Thyroid gland (tissue), 4 donors: Measurements from ENCODE around the gene CENPK. TPM values are rescaled to one million over a fixed set of nuclear protein-coding genes. Genes with fewer than 3 reads are reported as not detected.

Source experiments
- DNase-seq, 2 donors: peaks; one replicate each; pipeline ENCODE4 v3.0.0-alpha.2; 2019
- H3K27ac ChIP-seq, 3 donors: fragments of 200-600 bp; sonication (generic); 1 replicate in 2 of 3; 2 replicates in 1 of 3; pipeline ENCODE4 v1.5.1; 2016 to 2019; ENCODE audit warnings: mild to moderate bottlenecking in 1 of 3, moderate library complexity in 1 of 3
- H3K27me3 ChIP-seq: fragments of 200-600 bp; sonication (generic); one replicate; pipeline ENCODE4 v1.5.1; 2019
- H3K36me3 ChIP-seq, 2 donors: fragments of 200-600 bp; sonication (generic); one replicate each; pipeline ENCODE4 v1.5.1; 2016 to 2019
- H3K4me1 ChIP-seq, 2 donors: fragments of 200-600 bp; sonication (generic); one replicate each; pipeline ENCODE4 v1.5.1; 2017 to 2019
- H3K4me3 ChIP-seq, 3 donors: fragments of 200-600 bp; sonication (generic); replicated peaks in 1 of 3; 1 replicate in 2 of 3; 2 replicates in 1 of 3; pipeline ENCODE4 v1.5.1; 2016; ENCODE audit warnings: mild to moderate bottlenecking in 1 of 3
- H3K9me3 ChIP-seq: fragments of 200-600 bp; sonication (generic); one replicate; pipeline ENCODE4 v1.5.1; 2017
- POLR2A ChIP-seq, 2 donors: fragments of 450-650 bp; IDR thresholded peaks; one replicate each; pipeline ENCODE4 v1.6.1; 2017; ENCODE audit warnings: antibody characterized with exemption in 2 of 2, mild to moderate bottlenecking in 2 of 2, moderate library complexity in 1 of 2
- WGBS, 2 donors: methylation state at CpG; one replicate each; pipeline ENCODE4 v1.1.5; 2017; 5-methylcytosine and 5-hydroxymethylcytosine counted together
- intact Hi-C: fragments of 100-400 bp; cut with DNase I; formaldehyde crosslinking; loops from one replicate; pipeline ENCODE4 v1.15.1; 2023
- total RNA-seq, 4 donors: library from RNA; depleted of rRNA; stranded (reverse); fragments of >200 nt; gene quantifications; one replicate each; pipeline ENCODE4 v1.2.3, GENCODE V29; 2016
- TF ChIP-seq, protein P1 (sequence below), 6 experiments: fragments of 200-600 bp in 3 of 6; fragments of 450-650 bp in 3 of 6; sonication (generic) in 3 of 6; IDR thresholded peaks; one replicate each; pipeline ENCODE4 v1.5.1; 2016 to 2019; ENCODE audit warnings: antibody characterized with exemption in 6 of 6, mild to moderate bottlenecking in 2 of 6, inconsistent platforms in 1 of 6, moderate library complexity in 1 of 6

The CENPK gene
- total RNA-seq, 4 donors from 2014 or later, result 1.5 to 7.3 TPM; not detected in 2

- DNase-seq, result peak; percentile 92 to 94
- TF ChIP-seq, protein P1, sequence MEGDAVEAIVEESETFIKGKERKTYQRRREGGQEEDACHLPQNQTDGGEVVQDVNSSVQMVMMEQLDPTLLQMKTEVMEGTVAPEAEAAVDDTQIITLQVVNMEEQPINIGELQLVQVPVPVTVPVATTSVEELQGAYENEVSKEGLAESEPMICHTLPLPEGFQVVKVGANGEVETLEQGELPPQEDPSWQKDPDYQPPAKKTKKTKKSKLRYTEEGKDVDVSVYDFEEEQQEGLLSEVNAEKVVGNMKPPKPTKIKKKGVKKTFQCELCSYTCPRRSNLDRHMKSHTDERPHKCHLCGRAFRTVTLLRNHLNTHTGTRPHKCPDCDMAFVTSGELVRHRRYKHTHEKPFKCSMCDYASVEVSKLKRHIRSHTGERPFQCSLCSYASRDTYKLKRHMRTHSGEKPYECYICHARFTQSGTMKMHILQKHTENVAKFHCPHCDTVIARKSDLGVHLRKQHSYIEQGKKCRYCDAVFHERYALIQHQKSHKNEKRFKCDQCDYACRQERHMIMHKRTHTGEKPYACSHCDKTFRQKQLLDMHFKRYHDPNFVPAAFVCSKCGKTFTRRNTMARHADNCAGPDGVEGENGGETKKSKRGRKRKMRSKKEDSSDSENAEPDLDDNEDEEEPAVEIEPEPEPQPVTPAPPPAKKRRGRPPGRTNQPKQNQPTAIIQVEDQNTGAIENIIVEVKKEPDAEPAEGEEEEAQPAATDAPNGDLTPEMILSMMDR (IDR thresholded peaks at IDR 0.05), result no peak
- TF ChIP-seq POLR2A (IDR thresholded peaks at IDR 0.05), result peak in 1 of 2 donors; percentile 74
- Histone ChIP-seq H3K4me1 (peaks cover 12 to 16% of the 10 kb centered on the region in 2 donors), H3K36me3 (no peaks in the 10 kb centered on the region), H3K9me3 (no peaks in the 10 kb centered on the region), H3K27ac (peak within 1 kb of the TSS; percentile 82 to 93 (median 91)), H3K4me3 (peak within 1 kb of the TSS in 2 of 3 donors; percentile 39 to 64), H3K27me3 (no peaks in the 10 kb centered on the region)
- 0% methylated on average over 12 of the region's 12 CpGs for WGBS, 2 donors
- intact Hi-C loops, result loop anchor here (5.0 to 10.0 kb wide), 3 partner anchors 379 to 677 kb away; no protein-coding TSS in a partner anchor
Measured at GRCh38 chr5:65481635-65482295, 81.2 kb downstream of the CENPK start, which contains the start of gene ADAMTS6. Gene ADAMTS6, minus strand, starts transcription at chr5:65481920. Its CDS starts 8,247 bp downstream, at chr5:65473673.

GRCh38 chr5:65481171-65481581 lies 81.8 kb downstream of the CENPK start:
- no peak for TF ChIP-seq POLR2A (IDR thresholded peaks at IDR 0.05)
- TF ChIP-seq, protein P1 (IDR thresholded peaks at IDR 0.05), result no peak
- H3K4me1 ChIP-seq, result peaks cover 12 to 16% of the 10 kb centered on the region in 2 donors

DNA sequence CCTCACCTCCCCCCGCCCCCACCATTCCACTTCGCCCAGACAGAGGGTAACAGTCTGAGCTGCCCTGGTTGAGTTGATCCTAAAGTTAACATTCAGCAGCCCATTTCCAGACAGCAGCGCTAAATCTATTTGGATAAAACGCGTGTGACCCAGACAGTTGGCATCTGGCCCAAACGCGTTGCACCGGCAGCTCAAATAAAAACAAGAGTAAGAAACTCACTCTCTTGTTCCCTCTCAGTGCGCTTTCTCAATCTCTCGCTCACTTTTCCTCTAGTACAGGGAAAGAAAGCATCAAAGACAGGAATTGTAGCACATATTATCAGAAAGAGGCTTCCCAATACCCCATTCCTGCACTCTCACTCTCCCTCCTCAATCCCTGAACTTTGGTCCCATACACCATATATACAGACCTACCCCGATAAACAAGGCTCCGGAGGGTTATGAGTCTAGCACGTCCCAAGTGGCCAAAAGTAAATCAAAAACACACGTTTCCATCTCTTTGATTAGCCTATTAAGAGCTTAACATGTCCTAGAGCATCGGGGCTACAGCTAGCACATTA lies 82.6 kb downstream of the CENPK start:
- 1% methylated on average over 15 of the region's 15 CpGs for WGBS, 2 donors
- H3K4me3 ChIP-seq, result peak overlapping the region in 2 of 3 donors; percentile 9 to 15
- no peaks in the 10 kb centered on the region for H3K27me3 ChIP-seq
- peaks cover 12 to 16% of the 10 kb centered on the region in 2 donors for H3K4me1 ChIP-seq
- TF ChIP-seq POLR2A (IDR thresholded peaks at IDR 0.05), result no peak
- TF ChIP-seq, protein P1 (IDR thresholded peaks at IDR 0.05), result no peak
- H3K36me3 ChIP-seq, result no peaks in the 10 kb centered on the region
- H3K27ac ChIP-seq, result peak overlapping the region in 2 of 3 donors; percentile 73 to 91
- no peaks in the 10 kb centered on the region for H3K9me3 ChIP-seq
- intact Hi-C loops, result loop anchor here (5.0 to 10.0 kb wide), 3 partner anchors 378 to 676 kb away; no protein-coding TSS in a partner anchor
- DNase-seq, result peak; percentile 91 to 93

More at GRCh38 chr5:65481171-65481581, 81.8 kb downstream of the CENPK start:
- WGBS, 2 donors, result 3 to 4% methylated on average over 7 of the region's 7 CpGs
- no peak for DNase-seq
- H3K27ac ChIP-seq, result peak overlapping the region; percentile 67 to 93 (median 91)
- peak overlapping the region in 1 of 3 donors; percentile 39 for H3K4me3 ChIP-seq
- H3K27me3 ChIP-seq, result no peaks in the 10 kb centered on the region
- intact Hi-C loops, result loop anchor here (5.0 to 10.0 kb wide), 3 partner anchors 379 to 676 kb away; no protein-coding TSS in a partner anchor
- H3K36me3 ChIP-seq, result no peaks in the 10 kb centered on the region
- H3K9me3 ChIP-seq, result no peaks in the 10 kb centered on the region

- WGBS, 2 donors, result 39 to 47% methylated on average over 1 of the region's 1 CpG
- TF ChIP-seq POLR2A (IDR thresholded peaks at IDR 0.05), result no peak
- TF ChIP-seq, protein P1 (IDR thresholded peaks at IDR 0.05), result no peak
- no peaks in the 10 kb centered on the region for H3K27me3 ChIP-seq
- no peak overlapping the region for H3K27ac ChIP-seq
- no peak overlapping the region for H3K4me3 ChIP-seq
- no peaks in the 10 kb centered on the region for H3K36me3 ChIP-seq
- intact Hi-C loops, result no loop called here
- H3K9me3 ChIP-seq, result no peaks in the 10 kb centered on the region
- peaks cover 12 to 16% of the 10 kb centered on the region in 2 donors for H3K4me1 ChIP-seq
- DNase-seq, result no peak
Measured at GRCh38 chr5:65479527-65479926, 83.4 kb downstream of the CENPK start.

DNA sequence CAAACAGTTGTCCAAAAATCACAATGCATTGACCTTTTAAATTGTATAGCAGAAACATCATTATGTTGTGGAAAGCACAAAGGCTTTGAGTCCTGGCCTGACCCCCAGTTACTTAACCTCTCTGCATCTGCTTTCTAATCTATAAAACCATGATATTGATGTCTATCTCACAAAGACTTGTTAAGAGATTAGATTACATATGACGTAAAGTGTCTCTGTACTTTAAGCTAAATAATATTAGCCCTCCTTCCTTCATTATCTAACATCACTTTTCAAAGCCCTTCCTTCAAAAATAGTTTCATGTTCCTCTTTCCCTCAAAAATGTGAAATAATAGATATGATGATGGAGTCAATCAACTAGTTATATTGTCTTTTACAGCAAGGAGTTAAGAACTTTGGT lies 84.6 kb downstream of the CENPK start:
- 93 to 95% methylated on average over 1 of the region's 1 CpG for WGBS, 2 donors
- no peak overlapping the region for H3K4me3 ChIP-seq
- H3K4me1 ChIP-seq, result peaks cover 9 to 13% of the 10 kb centered on the region in 2 donors
- H3K9me3 ChIP-seq, result no peaks in the 10 kb centered on the region
- no peak overlapping the region for H3K27ac ChIP-seq
- TF ChIP-seq, protein P1 (IDR thresholded peaks at IDR 0.05), result no peak
- no peak for TF ChIP-seq POLR2A (IDR thresholded peaks at IDR 0.05)
- intact Hi-C loops, result no loop called here
- no peaks in the 10 kb centered on the region for H3K27me3 ChIP-seq
- H3K36me3 ChIP-seq, result no peaks in the 10 kb centered on the region
- DNase-seq, result no peak
